ENCODE results near the gene IFI16. TPM values are rescaled to one million over a fixed set of nuclear protein-coding genes. Genes with fewer than 3 reads are reported as not detected.

IFI16 gene
- total and polyA plus RNA-seq, 2 of the 4 experiments (the other 2 are of a cell fraction), result 45.0 to 65.3 TPM

- ChIA-PET POLR2A (ENCODE audit: unreplicated experiment) (no interaction called here), CTCF (interaction anchor here (0.8 kb wide), 1 partner anchor 619 kb away, joined by 3 read pairs; no protein-coding TSS in a partner anchor)
- in situ Hi-C loops (cut with MboI; ENCODE audit: low sequenced_read_pairs) (loop anchor here (10.0 kb wide), 1 partner anchor 1124 kb away; no protein-coding TSS in a partner anchor), dilution Hi-C loops (cut with HindIII; ENCODE audit: low sequenced_read_pairs, unreplicated experiment) (no loop called here), intact Hi-C loops (cut with micrococcal nuclease) (no loop called here)
- Histone ChIP-seq H2AFZ (replicated peaks; ENCODE audit: low read length, poor library complexity) (no peak overlapping the region), H3K14ac (replicated peaks; ENCODE audit: low read depth, low read length) (no peak overlapping the region), H2BK120ac (ENCODE audit: low read depth, low read length) (no peak overlapping the region), H3K56ac (ENCODE audit: extremely low read depth, insufficient read depth, low read length) (no peak overlapping the region), H3K27me3 (ENCODE audit: control insufficient read depth, insufficient read depth, low read length) (peaks cover 2% of the 10 kb centered on the region; the same call in 1 of the 2 replicates), H3K23ac (ENCODE audit: low read depth, low read length) (no peak overlapping the region), H2BK5ac (ENCODE audit: low read depth, low read length, poor library complexity, severe bottlenecking) (no peak overlapping the region), H2AK5ac (ENCODE audit: low read depth, low read length) (no peak overlapping the region), H3K27ac (ENCODE audit: insufficient read depth, low read length) (no peak overlapping the region), H2BK15ac (ENCODE audit: low read depth, low read length) (no peak overlapping the region), H3K4me1 (ENCODE audit: control insufficient read depth, insufficient read depth, low read length) (peaks cover 12% of the 10 kb centered on the region), H3K9me1 (ENCODE audit: insufficient read depth, low read length) (peaks cover 7% of the 10 kb centered on the region; the same call in 1 of the 2 replicates), H2BK20ac (ENCODE audit: low read depth, low read length) (no peak overlapping the region), H4K91ac (ENCODE audit: insufficient read depth, low read depth, low read length) (no peak overlapping the region), H4K8ac (ENCODE audit: low read depth in 2 of 2, low read length in 2 of 2) (no peak overlapping the region), H3K79me1 (ENCODE audit: low read depth in 1 of 2, low read length in 2 of 2) (no peaks in the 10 kb centered on the region), H4K5ac (ENCODE audit: low read depth, low read length) (no peak overlapping the region), H3K36me3 (ENCODE audit: control insufficient read depth, insufficient read depth, low read length) (no peaks in the 10 kb centered on the region), H3K18ac (ENCODE audit: low read depth, low read length) (no peak overlapping the region), H2AK9ac (replicated peaks; ENCODE audit: low read depth, low read length, poor library complexity) (no peak overlapping the region), H3K4me3 (ENCODE audit: insufficient read depth, low read depth, low read length) (no peak overlapping the region), H3K9ac (ENCODE audit: low read depth, low read length) (no peak overlapping the region), H4K20me1 (ENCODE audit: insufficient read depth, low read length) (no peaks in the 10 kb centered on the region), H3K9me3 (ENCODE audit: control insufficient read depth, insufficient read depth, low read length) (no peaks in the 10 kb centered on the region), H3K4ac (ENCODE audit: low read depth, low read length) (no peak overlapping the region), H3K4me2 (ENCODE audit: low read depth, low read length) (no peak overlapping the region)
- DNase-seq, result no peak
- TF ChIP-seq MXI1 (IDR thresholded peaks at IDR 0.05; ENCODE audit: borderline replicate concordance, low read depth, low read length) (no peak), ELK1 (IDR thresholded peaks at IDR 0.05; ENCODE audit: borderline replicate concordance, low read depth, low read length) (no peak), CTCF (conservative IDR thresholded peaks at IDR 0.05; ENCODE audit: low read depth, low read length) (no peak), BHLHE40 (IDR thresholded peaks at IDR 0.05; ENCODE audit: low read depth, low read length) (no peak), FOS (IDR thresholded peaks at IDR 0.05; ENCODE audit: low read depth, low read length) (no peak), POLR2A (IDR thresholded peaks at IDR 0.05; ENCODE audit: low read depth, low read length) (no peak), CHD1 (IDR thresholded peaks at IDR 0.05; ENCODE audit: low read depth, low read length) (no peak), SMC3 (IDR thresholded peaks at IDR 0.05; ENCODE audit: low read depth, low read length) (no peak), MAZ (IDR thresholded peaks at IDR 0.05; ENCODE audit: borderline replicate concordance, low read depth, low read length) (no peak), RCOR1 (IDR thresholded peaks at IDR 0.05; ENCODE audit: insufficient replicate concordance, low read length) (no peak), NFE2L2 (IDR thresholded peaks at IDR 0.05; ENCODE audit: low read depth, low read length) (no peak), MAFK (IDR thresholded peaks at IDR 0.05; ENCODE audit: low read depth, low read length) (no peak), CEBPB (IDR thresholded peaks at IDR 0.05; ENCODE audit: low read depth, low read length) (no peak), RAD21 (IDR thresholded peaks at IDR 0.05; ENCODE audit: low read length) (no peak), RFX5 (IDR thresholded peaks at IDR 0.05; ENCODE audit: low read depth, low read length) (no peak), USF2 (IDR thresholded peaks at IDR 0.05; ENCODE audit: low read depth, low read length) (no peak)
- BruUV-seq (replicated peaks), result no TSS peak
- 80 to 100% methylated on average over 1 of the region's 6 CpGs for WGBS, 2 experiments (ENCODE audit: extremely low coverage in 2 of 2, insufficient read length in 1 of 2)
- ATAC-seq (ENCODE audit: low read depth), result no peak
Observed at GRCh38 chr1:159088546-159089183, 79.0 kb downstream of the IFI16 start.
